H9 (cell line): ENCODE results near the gene NGFR. TPM values are rescaled to one million over a fixed set of nuclear protein-coding genes. Genes with fewer than 3 reads are reported as not detected.
A peak's percentile ranks its signal among the peaks of the same experiment; 100 is the strongest.

Experiments
- DNase-seq: peaks from one replicate; pipeline ENCODE4 v3.0.0-alpha.2; 2017
- H2AFZ ChIP-seq: one replicate; pipeline ENCODE4 v1.6.1; 2013; ENCODE audit warnings: mild to moderate bottlenecking, low read length, control low read depth, moderate library complexity
- H2AK5ac ChIP-seq: 2 replicates; pipeline ENCODE4 v1.6.1; 2013; ENCODE audit warnings: low read length, control low read depth, mixed read lengths; ENCODE audit not compliant: insufficient read length
- H2BK120ac ChIP-seq: one replicate; pipeline ENCODE4 v1.6.1; 2013; ENCODE audit warnings: low read depth, mild to moderate bottlenecking, low read length, control low read depth, inconsistent platforms; ENCODE audit not compliant: poor library complexity, severe bottlenecking
- H2BK12ac ChIP-seq: 2 replicates; pipeline ENCODE4 v1.6.1; 2013; ENCODE audit warnings: low read length, control low read depth, mixed read lengths, low read depth; ENCODE audit not compliant: insufficient read length
- H2BK15ac ChIP-seq: 2 replicates; pipeline ENCODE4 v1.6.1; 2013; ENCODE audit warnings: low read depth, low read length, control low read depth
- H2BK20ac ChIP-seq: one replicate; pipeline ENCODE4 v1.6.1; 2013; ENCODE audit warnings: low read depth, mild to moderate bottlenecking, low read length, control low read depth, inconsistent platforms; ENCODE audit not compliant: poor library complexity, severe bottlenecking
- H2BK5ac ChIP-seq: 2 replicates; pipeline ENCODE4 v1.6.1; 2013; ENCODE audit warnings: low read length, control low read depth, mixed read lengths; ENCODE audit not compliant: insufficient read length
- H3K14ac ChIP-seq: 2 replicates; pipeline ENCODE4 v1.6.1; 2013; ENCODE audit warnings: low read length, control low read depth; ENCODE audit not compliant: insufficient read depth
- H3K18ac ChIP-seq: 2 replicates; pipeline ENCODE4 v1.6.1; 2013; ENCODE audit warnings: low read depth, mild to moderate bottlenecking, mixed read lengths, low read length, control low read depth; ENCODE audit not compliant: insufficient read length
- H3K23ac ChIP-seq: 2 replicates; pipeline ENCODE4 v1.6.1; 2013; ENCODE audit warnings: low read length, control low read depth, mixed read lengths, low read depth; ENCODE audit not compliant: insufficient read length
- H3K23me2 ChIP-seq: 2 replicates; pipeline ENCODE4 v1.6.1; 2013; ENCODE audit warnings: low read depth, mild to moderate bottlenecking, mixed read lengths, low read length, control low read depth; ENCODE audit not compliant: insufficient read length, poor library complexity, severe bottlenecking
- H3K27ac ChIP-seq: 2 replicates; pipeline ENCODE4 v1.5.1; 2013; ENCODE audit warnings: low read length, control low read depth, mixed read lengths, low read depth; ENCODE audit not compliant: insufficient read length
- H3K27me3 ChIP-seq: 2 replicates; pipeline ENCODE4 v1.6.1; 2013; ENCODE audit warnings: low read length, control low read depth, inconsistent platforms; ENCODE audit not compliant: insufficient read depth
- H3K4ac ChIP-seq: 2 replicates; pipeline ENCODE4 v1.6.1; 2013; ENCODE audit warnings: low read depth, mild to moderate bottlenecking, control low read depth, inconsistent platforms, low read length, moderate library complexity
- H3K4me1 ChIP-seq: 2 replicates; pipeline ENCODE4 v1.6.1; 2013; ENCODE audit warnings: low read length, control low read depth, inconsistent platforms; ENCODE audit not compliant: insufficient read depth
- H3K4me2 ChIP-seq: 2 replicates; pipeline ENCODE4 v1.6.1; 2013; ENCODE audit warnings: low read length, control low read depth, mixed read lengths; ENCODE audit not compliant: insufficient read length, insufficient read depth
- H3K56ac ChIP-seq: 2 replicates; pipeline ENCODE4 v1.6.1; 2013; ENCODE audit warnings: low read depth, mild to moderate bottlenecking, mixed read lengths, low read length, control low read depth; ENCODE audit not compliant: insufficient read length
- H3K79me1 ChIP-seq: 2 replicates; pipeline ENCODE4 v1.6.1; 2013; ENCODE audit warnings: low read depth, mild to moderate bottlenecking, moderate library complexity, low read length, control low read depth, inconsistent platforms; ENCODE audit not compliant: insufficient read depth, poor library complexity, severe bottlenecking
- H3K79me2 ChIP-seq: 2 replicates; pipeline ENCODE4 v1.6.1; 2013; ENCODE audit warnings: low read length, control low read depth, inconsistent platforms; ENCODE audit not compliant: insufficient read depth
- H3K9ac ChIP-seq: 2 replicates; pipeline ENCODE4 v1.6.1; 2013; ENCODE audit warnings: low read length, control low read depth, mixed read lengths; ENCODE audit not compliant: insufficient read length; ENCODE audit errors: extremely low read depth
- H3K9me3 ChIP-seq: one replicate; pipeline ENCODE4 v1.6.1; 2013; ENCODE audit warnings: low read depth, low read length, inconsistent platforms; ENCODE audit not compliant: control insufficient read depth
- H3T11ph ChIP-seq: one replicate; pipeline ENCODE4 v1.6.1; 2013; ENCODE audit warnings: mild to moderate bottlenecking, low read length, control low read depth, inconsistent platforms
- H4K20me1 ChIP-seq: one replicate; pipeline ENCODE4 v1.6.1; 2013; ENCODE audit not compliant: control insufficient read depth, insufficient read length, insufficient read depth
- H4K5ac ChIP-seq: 2 replicates; pipeline ENCODE4 v1.6.1; 2013; ENCODE audit warnings: low read depth, mild to moderate bottlenecking, mixed read lengths, low read length, control low read depth; ENCODE audit not compliant: insufficient read length
- H4K8ac ChIP-seq: replicated peaks from 2 replicates; pipeline ENCODE4 v1.6.1; 2013; ENCODE audit warnings: low read length, control low read depth, mixed read lengths, low read depth; ENCODE audit not compliant: insufficient read length
- H4K91ac ChIP-seq: 2 replicates; pipeline ENCODE4 v1.6.1; 2013; ENCODE audit warnings: low read depth, mild to moderate bottlenecking, moderate library complexity, mixed read lengths, low read length, control low read depth; ENCODE audit not compliant: insufficient read length
- H3K27ac Mint-ChIP-seq, 3 experiments: 2 replicates in 2 of 3; 3 replicates in 1 of 3; pipeline ENCODE4 v1.8.0; 2020 to 2021; ENCODE audit warnings: mixed read lengths in 3 of 3, mild to moderate bottlenecking in 1 of 3, moderate library complexity in 1 of 3
- H3K27me3 Mint-ChIP-seq: 2 replicates; pipeline ENCODE4 v1.8.0; 2021; ENCODE audit warnings: low read depth, mild to moderate bottlenecking, moderate library complexity, mixed read lengths
- H3K36me3 Mint-ChIP-seq, 3 experiments: 2 replicates in 2 of 3; 3 replicates in 1 of 3; pipeline ENCODE4 v1.8.0; 2020 to 2021; ENCODE audit warnings: low read depth in 3 of 3, mixed read lengths in 3 of 3; ENCODE audit not compliant: insufficient read depth in 1 of 3
- H3K4me1 Mint-ChIP-seq, 2 experiments: 2 replicates each; pipeline ENCODE4 v1.8.0; 2020; ENCODE audit warnings: mixed read lengths in 2 of 2
- H3K4me3 Mint-ChIP-seq, 2 experiments: 2 replicates in 1 of 2; 3 replicates in 1 of 2; pipeline ENCODE4 v1.8.0; 2020 to 2021; ENCODE audit warnings: mild to moderate bottlenecking in 2 of 2, mixed read lengths in 2 of 2, moderate library complexity in 1 of 2
- H3K9me3 Mint-ChIP-seq, 2 experiments: 2 replicates in 1 of 2; 3 replicates in 1 of 2; pipeline ENCODE4 v1.8.0; 2020; ENCODE audit warnings: mild to moderate bottlenecking in 2 of 2, mixed read lengths in 2 of 2, moderate library complexity in 1 of 2
- WGBS: extraction: QIAGEN DNeasy Blood & Tissue Kit; methylation state at CpG from one replicate; pipeline ENCODE4 v1.1.7; 2013; ENCODE audit warnings: missing lambda C conversion rate, low lambda C conversion rate, mixed read lengths; ENCODE audit not compliant: insufficient read length; ENCODE audit errors: extremely low coverage; 5-methylcytosine and 5-hydroxymethylcytosine counted together
- total RNA-seq: library from RNA; stranded (reverse); gene quantifications from 2 replicates; pipeline ENCODE4 v1.2.1, GENCODE V29; 2021
- TF ChIP-seq, protein P1 (sequence below): fragments of 200-600 bp; sonication (generic); conservative IDR thresholded peaks from 3 replicates; pipeline ENCODE4 v1.8.0; 2021; ENCODE audit warnings: antibody characterized with exemption, mild to moderate bottlenecking

Gene NGFR
- total RNA-seq, 1 experiment from 2014 or later = 9.6 TPM

DNA sequence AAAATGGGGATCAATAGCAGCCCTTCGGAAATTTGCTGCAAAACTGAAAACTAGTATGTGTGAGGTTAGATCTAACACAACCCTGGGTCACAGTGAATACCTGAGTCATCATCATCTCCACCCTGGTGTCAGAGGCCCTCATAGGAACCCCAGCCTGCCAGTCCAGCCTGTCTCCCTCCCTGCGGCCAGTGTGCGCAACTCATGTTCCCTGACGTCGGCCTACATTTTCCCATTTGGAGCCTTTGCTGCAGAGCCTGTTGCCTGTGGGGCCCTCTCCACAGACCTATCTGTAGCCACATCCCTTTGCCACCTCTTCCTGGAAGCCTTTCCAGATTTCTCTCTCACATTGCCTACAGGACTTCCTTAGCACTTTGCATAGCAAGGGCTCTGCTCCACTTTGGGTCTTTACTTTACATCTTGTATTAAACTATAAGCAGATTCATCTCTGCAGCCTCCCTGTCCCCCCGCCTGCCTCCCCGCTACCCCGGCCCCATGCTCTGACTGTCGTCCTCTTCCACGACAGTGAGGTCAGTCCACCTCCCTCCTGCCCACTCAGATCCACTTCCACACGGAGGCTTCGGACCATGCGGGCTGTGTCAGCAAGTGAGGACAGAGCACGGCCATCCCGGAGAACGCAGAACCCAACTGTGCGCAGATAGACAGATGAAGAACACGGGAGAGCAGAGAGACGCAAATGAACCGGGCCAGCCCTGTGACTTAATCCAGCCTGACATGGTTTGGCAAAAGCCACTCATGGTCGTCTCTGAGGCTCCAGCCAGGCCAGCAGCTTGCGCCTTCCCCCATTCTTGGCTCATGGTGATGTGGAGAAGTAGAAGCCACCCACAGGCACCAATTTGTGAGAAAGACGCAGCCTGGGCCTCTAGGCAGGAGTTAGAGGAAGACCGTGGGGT lies 31.0 kb downstream of the NGFR start:
- Histone ChIP-seq H4K5ac (no peak overlapping the region), H3K79me1 (no peaks in the 10 kb centered on the region), H4K91ac (no peak overlapping the region), H2BK120ac (no peak overlapping the region), H3K9ac (no peak overlapping the region), H3K4ac (no peak overlapping the region), H2BK12ac (no peak overlapping the region), H3K4me2 (no peak overlapping the region), H3K18ac (no peak overlapping the region), H3K23me2 (no peaks in the 10 kb centered on the region), H3K4me1 (no peaks in the 10 kb centered on the region; the same call in 1 of the 2 replicates), H3K27me3 (no peaks in the 10 kb centered on the region), H2BK20ac (no peak overlapping the region), H3K27ac (no peak overlapping the region), H2AK5ac (no peak overlapping the region), H4K8ac (no peak overlapping the region), H3K56ac (no peak overlapping the region), H4K20me1 (no peaks in the 10 kb centered on the region), H2BK15ac (no peak overlapping the region), H2BK5ac (no peak overlapping the region), H3T11ph (no peak overlapping the region), H3K14ac (no peak overlapping the region), H3K79me2 (no peaks in the 10 kb centered on the region), H2AFZ (no peak overlapping the region), H3K9me3 (no peaks in the 10 kb centered on the region), H3K23ac (no peak overlapping the region)
- H3K4me3 Mint-ChIP-seq = no peak overlapping the region
- peak overlapping the region in 1 of 3 experiments; percentile 82; a peak in 2 of 7 replicates for H3K27ac Mint-ChIP-seq
- no peaks in the 10 kb centered on the region for H3K9me3 Mint-ChIP-seq
- peaks cover 2% of the 10 kb centered on the region for H3K27me3 Mint-ChIP-seq
- TF ChIP-seq, protein P1, sequence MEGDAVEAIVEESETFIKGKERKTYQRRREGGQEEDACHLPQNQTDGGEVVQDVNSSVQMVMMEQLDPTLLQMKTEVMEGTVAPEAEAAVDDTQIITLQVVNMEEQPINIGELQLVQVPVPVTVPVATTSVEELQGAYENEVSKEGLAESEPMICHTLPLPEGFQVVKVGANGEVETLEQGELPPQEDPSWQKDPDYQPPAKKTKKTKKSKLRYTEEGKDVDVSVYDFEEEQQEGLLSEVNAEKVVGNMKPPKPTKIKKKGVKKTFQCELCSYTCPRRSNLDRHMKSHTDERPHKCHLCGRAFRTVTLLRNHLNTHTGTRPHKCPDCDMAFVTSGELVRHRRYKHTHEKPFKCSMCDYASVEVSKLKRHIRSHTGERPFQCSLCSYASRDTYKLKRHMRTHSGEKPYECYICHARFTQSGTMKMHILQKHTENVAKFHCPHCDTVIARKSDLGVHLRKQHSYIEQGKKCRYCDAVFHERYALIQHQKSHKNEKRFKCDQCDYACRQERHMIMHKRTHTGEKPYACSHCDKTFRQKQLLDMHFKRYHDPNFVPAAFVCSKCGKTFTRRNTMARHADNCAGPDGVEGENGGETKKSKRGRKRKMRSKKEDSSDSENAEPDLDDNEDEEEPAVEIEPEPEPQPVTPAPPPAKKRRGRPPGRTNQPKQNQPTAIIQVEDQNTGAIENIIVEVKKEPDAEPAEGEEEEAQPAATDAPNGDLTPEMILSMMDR = no peak
- peaks cover 2 to 14% of the 10 kb centered on the region in 2 experiments; a peak in 3 of 4 replicates for H3K4me1 Mint-ChIP-seq
- H3K36me3 Mint-ChIP-seq = no peaks in the 10 kb centered on the region
- no CpG with 5 or more reads among the region's 24 CpGs for WGBS
- peak; percentile 28 for DNase-seq
